NK-92 (cell line): ENCODE results near the gene TTC17.
"Not testable (repeated sequence)": the region's sequence is repeated elsewhere in the genome, so short reads cannot be mapped to it uniquely, and the experiment has no call there.

Experiments used
- DNase-seq: peaks from one replicate; lab custom pipeline; 2025; ENCODE audit not compliant: unreplicated experiment; lab: John Stamatoyannopoulos, UW

The TTC17 gene

DNA sequence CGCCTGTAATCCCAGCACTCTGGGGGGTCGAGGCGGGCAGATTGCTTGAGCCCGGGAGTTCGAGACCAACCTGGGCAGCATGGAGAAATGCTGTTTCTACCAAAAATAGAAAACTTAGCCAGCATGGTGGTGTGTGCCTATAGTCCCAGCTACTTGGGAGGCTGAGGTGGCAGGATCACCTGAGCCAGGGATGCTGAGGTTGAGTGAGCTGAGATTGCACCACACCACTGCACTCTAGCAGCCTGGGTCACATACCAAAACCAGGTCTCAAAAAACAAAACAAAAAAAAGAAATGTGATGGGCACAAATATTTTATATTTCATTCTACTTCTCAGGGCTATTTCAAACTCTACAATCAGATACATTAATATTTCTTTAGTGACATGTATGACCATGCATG lies 25.7 kb downstream of the TTC17 start:
- no peak for DNase-seq

GRCh38 chr11:43392713-43393112 lies 34.0 kb downstream of the TTC17 start:
- no peak for DNase-seq

DNA sequence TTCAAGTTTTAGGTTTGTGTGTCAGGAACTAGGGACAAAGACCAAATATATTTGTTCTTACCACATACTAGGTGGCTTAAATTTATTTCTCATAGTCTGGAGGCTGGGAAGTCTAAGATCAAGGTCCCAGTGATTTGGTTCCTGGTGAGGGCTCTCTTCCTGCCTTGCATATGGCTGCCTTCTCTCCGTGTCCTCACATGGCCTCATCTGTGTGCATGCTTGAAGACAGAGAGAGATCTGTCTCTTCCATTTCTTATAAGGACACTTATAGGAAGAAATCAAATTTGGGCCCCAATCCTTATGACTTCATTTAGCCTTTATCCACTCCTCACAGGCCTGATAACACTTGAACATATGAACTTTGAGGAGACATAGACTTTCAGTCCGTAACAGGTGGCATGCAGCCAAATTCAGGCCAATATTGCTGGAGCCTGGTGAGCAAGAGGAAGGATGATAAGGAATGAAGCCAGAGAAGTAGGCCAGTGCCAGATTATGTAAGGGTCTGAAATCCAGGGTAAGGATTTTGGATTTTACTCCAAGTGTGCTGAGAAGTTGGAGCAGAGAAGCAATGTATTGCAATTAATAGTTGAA lies 35.1 kb downstream of the TTC17 start:
- DNase-seq = no peak

- DNase-seq = no peak
These were observed 37.9 kb downstream of the TTC17 start for GRCh38 chr11:43396617-43397016.

DNA sequence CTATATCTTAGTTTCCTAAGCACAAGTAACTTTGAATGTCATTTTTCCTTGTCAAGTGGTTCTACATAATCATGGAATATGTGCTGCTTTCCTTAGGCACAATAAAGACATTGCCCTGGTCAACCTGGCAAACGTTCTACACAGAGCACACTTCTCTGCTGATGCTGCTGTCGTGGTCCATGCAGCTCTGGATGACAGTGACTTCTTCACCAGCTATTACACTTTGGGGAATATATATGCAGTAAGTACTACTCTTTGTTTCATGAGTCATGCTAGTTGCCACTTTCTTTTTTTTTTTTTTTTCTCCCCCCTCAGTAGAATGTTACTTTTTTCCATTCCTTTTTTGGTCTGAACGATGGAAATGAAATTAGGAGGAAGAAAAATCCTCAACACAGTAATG lies 38.5 kb downstream of the TTC17 start:
- DNase-seq = no peak

DNA sequence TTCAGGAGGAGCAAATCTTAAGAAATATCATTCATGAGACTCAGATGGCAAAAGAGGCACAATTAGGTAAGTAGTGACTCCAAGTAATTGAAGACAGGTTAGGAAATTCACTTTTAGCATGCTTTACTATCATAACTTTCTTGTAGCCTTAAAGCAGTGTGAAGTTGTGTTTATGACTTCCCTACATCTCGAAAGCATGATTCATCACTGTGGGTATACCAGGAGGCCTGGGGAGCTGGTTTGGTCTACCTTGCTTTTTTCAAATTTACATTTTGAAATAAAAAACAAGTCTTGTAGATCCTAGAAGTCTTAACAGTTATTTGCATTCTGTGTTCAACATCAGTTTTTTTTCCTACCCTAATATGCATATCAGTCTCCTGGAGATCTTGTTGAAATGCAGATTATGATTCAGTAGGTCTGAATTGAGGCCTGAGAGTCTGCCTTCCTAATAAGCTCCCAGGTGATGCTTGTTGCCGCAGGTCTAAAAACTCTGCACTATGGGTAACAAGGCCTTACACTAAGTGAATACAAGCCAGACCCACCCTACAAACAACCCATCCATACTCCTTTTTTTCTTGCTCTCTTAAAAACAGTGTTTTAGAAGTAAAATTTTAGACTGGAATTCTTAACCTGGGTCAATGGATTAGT lies 41.4 kb downstream of the TTC17 start:
- DNase-seq = no peak

DNA sequence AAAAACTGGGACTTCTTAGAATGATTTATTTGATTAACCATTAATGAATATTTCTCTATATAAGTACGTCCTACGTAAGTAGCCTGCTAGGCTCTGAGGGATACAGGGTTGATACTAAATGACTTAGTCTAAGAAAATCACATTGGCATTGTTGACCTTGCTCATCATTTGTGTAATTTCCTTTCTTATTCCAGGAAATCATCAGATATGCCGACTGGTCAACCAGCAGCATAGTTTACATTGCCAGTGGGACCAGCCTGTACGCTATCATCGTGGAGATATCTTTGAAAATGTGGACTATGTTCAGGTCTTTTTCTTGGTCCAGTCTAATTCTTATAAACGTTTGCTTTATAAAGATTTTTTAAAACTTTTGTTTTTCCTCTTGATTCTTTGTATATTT lies 42.5 kb downstream of the TTC17 start:
- no peak for DNase-seq

- DNase-seq = not testable (repeated sequence)
These were observed 43.1 kb downstream of the TTC17 start for GRCh38 chr11:43401811-43402210.

DNA sequence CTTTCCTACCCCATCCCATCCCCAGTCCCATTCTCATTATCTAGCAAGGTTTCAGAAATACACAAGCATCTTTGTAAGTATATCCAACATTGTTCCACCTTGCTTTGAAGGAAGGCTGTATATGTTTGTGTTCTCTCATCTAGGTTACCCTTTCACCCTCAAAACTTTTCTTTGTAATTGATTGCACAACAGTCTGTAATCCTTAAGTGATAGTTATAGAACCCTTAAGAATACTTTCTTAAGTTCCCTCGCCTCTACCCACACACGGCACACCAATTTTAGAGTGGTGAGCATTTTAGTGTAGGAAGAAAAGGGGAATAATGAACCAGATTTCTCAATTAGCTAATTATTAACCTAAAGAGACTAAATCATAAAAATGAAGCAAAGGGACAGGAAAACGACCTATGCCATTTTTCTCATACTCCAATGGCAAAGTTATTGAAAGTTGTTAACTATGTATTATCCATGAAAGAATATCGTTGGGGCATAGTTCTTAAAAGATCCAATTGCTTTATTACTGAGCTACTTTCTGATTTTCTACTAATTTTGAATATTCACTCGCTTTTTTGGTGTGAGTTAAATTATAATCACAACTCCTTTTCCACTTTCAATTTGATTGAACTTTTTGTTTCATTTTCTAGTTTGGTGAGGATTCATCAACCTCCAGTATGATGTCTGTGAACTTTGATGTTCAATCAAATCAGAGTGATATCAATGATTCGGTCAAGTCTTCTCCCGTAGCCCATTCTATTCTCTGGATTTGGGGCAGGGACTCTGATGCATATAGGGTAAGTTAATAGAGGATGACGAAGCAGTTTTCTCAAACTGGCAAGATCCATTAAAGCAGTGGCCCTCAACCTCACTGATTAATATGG lies 44.9 kb downstream of the TTC17 start:
- DNase-seq = no peak

DNA sequence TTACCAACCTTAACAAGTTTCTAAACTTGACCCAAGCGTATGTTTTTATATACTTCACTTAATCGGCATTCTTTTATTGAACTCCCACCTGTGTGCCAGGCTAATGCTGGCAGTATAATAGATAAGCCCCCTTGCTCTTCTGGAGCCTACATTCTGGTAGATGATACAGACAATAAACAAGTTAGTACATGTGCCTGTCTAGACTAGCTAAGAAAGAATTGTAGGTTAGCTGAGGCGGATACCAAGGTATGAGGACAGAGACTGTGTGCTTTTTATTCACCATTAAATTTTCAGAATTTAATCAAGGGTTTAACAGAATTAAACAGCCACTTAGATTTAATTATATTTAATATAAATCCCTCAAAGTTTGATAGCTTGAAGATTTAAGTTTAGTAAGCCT lies 45.7 kb downstream of the TTC17 start:
- no peak for DNase-seq

DNA sequence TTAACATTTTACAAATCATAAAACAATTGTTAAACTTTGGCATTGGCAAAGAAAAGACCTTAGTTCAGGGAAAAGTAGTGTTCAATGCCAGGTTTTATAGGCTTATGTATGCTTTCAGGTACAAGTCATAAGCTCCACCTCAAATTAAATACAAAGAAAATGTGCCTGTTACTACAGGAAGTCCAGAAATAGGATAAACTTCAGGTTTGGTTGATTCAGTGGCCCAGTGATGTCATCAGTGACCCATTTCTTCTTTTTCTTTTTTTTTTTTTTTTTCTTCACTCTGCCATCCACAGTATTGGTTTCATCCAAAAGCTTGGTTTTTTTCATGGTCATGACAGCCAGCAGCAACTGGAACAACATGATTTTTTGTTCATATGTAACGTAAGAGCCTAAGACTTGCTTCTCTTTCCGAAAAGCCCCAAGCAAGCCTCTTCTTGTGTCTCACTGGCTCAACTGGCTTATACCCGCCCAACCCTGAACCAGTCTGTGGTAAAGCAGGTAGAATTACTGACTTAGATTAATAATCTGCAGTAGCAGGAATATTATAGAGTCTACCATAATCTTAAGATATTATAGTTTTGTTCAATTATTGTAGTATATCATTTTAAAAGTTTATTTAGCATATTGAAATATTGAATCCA lies 46.2 kb downstream of the TTC17 start:
- no peak for DNase-seq

DNA sequence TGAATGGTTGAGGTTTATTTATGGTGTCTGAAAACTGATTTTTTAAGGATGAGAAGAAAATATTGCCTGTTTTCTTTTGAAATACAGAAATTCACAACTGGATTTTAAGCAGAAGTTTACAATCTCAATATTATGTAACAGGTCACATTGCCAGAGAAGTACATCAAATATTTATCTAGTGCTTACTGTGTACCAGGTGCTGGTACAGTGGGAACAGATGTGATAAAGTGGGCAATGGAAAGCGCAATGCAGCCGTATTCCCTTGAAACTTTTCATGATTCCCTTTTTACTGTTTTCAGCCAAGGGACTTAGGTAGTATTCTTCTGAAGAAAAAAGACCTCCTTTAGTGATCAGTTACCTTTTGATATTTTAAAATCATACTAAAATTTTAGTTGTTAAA lies 49.6 kb downstream of the TTC17 start:
- no peak for DNase-seq

DNA sequence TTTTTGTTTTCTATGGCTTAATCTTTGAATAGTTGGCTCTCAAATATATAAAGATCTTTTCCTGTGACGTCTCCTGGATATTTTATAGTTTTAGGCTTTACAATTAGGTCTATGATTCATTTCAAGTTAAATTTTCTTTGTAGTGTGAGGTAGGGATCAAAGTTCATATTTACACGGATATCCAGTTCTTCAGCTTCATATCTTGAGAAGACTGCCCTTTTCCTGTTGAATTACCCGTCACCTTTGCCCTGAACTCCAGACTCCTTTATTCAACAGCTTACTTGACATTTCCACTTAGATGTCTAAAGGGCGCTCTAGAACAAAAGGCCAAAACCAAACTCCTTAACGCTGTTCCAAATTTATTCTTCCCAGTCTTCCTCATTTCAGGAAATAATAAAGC lies 51.7 kb downstream of the TTC17 start:
- no peak for DNase-seq

DNA sequence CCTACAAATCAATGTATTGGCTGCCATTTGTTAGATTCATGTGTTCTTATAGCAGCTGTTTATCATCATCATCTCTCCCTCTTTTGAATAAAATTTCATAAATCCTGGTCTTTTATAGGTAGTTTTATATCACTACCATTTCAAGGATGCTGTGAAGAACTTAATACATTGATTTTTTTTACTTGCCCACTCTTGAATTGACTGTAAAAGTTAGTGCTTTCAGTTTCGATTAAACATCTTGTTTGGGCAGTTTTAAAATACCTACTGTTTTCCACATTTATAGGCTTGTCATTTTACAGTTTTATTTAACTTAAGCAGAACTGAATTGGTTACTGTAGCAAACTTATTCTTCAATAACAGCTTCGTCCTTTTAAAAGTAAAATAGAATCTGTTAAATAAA lies 59.5 kb downstream of the TTC17 start:
- no peak for DNase-seq

DNA sequence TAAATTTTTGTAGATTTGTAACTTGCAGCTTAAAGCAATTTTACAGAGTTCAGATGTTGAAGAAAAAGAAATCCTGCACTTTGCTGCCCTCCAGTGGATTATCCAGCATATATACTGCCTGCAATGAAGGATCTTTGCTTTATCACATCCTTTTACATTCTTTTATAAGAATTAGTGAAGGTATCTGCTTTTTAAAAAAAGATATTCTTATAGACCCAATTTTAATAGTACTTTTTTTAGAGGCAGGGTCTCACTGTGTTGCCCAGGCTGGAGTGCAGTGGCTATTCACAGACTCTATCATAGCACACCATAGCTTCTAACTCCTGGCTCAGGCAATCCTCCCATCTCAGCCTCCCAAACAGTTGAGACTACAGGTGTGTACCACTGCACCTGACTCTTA lies 60.7 kb downstream of the TTC17 start:
- DNase-seq = no peak

DNA sequence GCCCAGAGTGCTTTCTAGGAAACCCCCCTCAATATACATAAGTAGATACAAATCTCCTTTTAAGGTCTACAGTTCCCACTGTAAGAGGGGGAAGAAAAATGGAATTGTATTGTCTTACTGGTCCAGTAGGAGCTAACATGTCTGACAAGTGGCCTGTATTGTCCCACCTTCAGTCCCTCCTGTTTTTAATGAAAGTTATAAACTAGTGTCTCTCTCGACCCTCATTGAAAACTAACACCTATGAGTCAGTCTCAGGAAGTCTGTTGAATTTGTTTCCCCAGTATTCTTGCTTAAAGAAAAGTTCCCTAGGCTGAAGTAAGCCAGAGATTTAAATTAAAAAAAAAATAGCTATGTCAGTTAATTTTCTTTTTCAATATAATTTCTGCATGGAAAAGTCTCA lies 69.3 kb downstream of the TTC17 start:
- DNase-seq = no peak

- not testable (repeated sequence) for DNase-seq
These were observed 72.2 kb downstream of the TTC17 start for GRCh38 chr11:43430916-43431315.

GRCh38 chr11:43434893-43435292 lies 76.2 kb downstream of the TTC17 start:
- DNase-seq = no peak

- no peak for DNase-seq
These were observed 81.8 kb downstream of the TTC17 start for GRCh38 chr11:43440486-43440885.

- no peak for DNase-seq
These were observed 85.1 kb downstream of the TTC17 start for GRCh38 chr11:43443811-43444210.

- no peak for DNase-seq
These were observed 88.4 kb downstream of the TTC17 start for GRCh38 chr11:43447151-43447550.

DNA sequence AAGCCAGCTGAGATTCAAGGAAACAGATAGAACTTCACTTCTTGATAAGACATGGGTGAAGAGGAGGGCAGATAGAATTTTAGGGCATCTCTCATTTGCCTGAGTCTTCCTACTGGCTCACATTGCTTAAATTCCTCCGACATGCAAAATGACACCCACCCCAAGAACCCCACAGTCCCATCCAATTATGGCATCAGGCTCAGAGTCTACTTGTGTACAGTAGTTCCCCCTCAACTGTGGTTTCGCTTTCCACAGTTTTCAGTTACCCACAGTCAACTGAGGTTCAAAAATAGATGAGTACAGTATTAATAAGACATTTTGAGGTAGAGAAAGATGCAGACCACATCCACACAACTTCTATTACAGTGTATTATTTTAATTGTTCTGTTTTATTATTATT lies 99.8 kb downstream of the TTC17 start:
- no peak for DNase-seq
